HG02885 (cell line): ENCODE measurements around the gene TBC1D9.

Experiments
- ATAC-seq: cut with Tn5 transposase; IDR thresholded peaks from one replicate; pipeline ENCODE4 v1.9.1; 2021; ENCODE audit warnings: mild to moderate bottlenecking; ENCODE audit not compliant: unreplicated experiment, poor library complexity

TBC1D9 gene

GRCh38 chr4:140701071-140701470, 55.1 kb downstream of the TBC1D9 start:
- ATAC-seq = no peak

- ATAC-seq = no peak
Measured at GRCh38 chr4:140697709-140698560, 58.2 kb downstream of the TBC1D9 start.

GRCh38 chr4:140695483-140695882, 60.7 kb downstream of the TBC1D9 start:
- no peak for ATAC-seq

GRCh38 chr4:140693562-140693961, 62.6 kb downstream of the TBC1D9 start:
- no peak for ATAC-seq

GRCh38 chr4:140691369-140691768, 64.8 kb downstream of the TBC1D9 start:
- no peak for ATAC-seq

- ATAC-seq = no peak
Measured at GRCh38 chr4:140690093-140690492, 66.1 kb downstream of the TBC1D9 start.

GRCh38 chr4:140689623-140690022, 66.6 kb downstream of the TBC1D9 start:
- ATAC-seq = no peak

GRCh38 chr4:140688711-140689598, 67.2 kb downstream of the TBC1D9 start:
- no peak for ATAC-seq

- no peak for ATAC-seq
Measured at GRCh38 chr4:140686796-140687195, 69.4 kb downstream of the TBC1D9 start.

GRCh38 chr4:140684314-140684713, 71.9 kb downstream of the TBC1D9 start:
- ATAC-seq = no peak

- ATAC-seq = no peak
Measured at GRCh38 chr4:140681201-140681600, 75.0 kb downstream of the TBC1D9 start.

- no peak for ATAC-seq
Measured at GRCh38 chr4:140680686-140681085, 75.5 kb downstream of the TBC1D9 start.

GRCh38 chr4:140679576-140679975, 76.6 kb downstream of the TBC1D9 start:
- ATAC-seq = no peak

- ATAC-seq = no peak
Measured at GRCh38 chr4:140675599-140676231, 80.5 kb downstream of the TBC1D9 start.

- no peak for ATAC-seq
Measured at GRCh38 chr4:140673729-140674128, 82.5 kb downstream of the TBC1D9 start.

- no peak for ATAC-seq
Measured at GRCh38 chr4:140672416-140672815, 83.8 kb downstream of the TBC1D9 start.

- no peak for ATAC-seq
Measured at GRCh38 chr4:140668111-140668510, 88.1 kb downstream of the TBC1D9 start.

- ATAC-seq = no peak
Measured at GRCh38 chr4:140666889-140667614, 89.1 kb downstream of the TBC1D9 start.

- ATAC-seq = no peak
Measured at GRCh38 chr4:140662082-140662869, 93.9 kb downstream of the TBC1D9 start.
